GM21423 (cell line): ENCODE results near the gene DCST2.

Experiments used
- ATAC-seq: cut with Tn5 transposase; IDR thresholded peaks from one replicate; pipeline ENCODE4 v1.9.1; 2021; ENCODE audit warnings: mild to moderate bottlenecking, moderate library complexity; ENCODE audit not compliant: unreplicated experiment

The DCST2 gene

DNA sequence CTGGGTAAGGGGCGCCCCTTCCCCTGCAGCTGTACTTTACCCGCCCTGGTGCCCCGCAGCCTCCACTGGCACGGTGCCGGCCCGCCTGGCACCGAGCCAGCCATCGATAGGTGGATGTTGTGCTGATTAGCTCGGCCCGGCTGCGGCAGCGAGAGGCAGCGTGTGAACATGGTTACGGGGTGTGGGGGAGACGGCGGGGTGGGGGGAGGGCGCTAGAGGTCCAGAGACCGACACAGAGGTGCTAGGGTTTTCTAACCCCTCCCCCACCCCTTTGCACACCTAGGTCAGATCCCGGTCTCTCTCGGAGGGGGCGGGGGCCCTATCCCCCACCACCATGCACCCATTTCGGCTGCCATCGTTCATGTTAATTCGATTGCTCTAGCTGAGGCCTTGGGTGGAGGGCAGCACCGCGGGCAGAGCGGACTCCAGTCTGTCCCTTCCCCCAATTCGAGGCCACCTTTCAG lies 36.6 kb upstream of the DCST2 start:
- ATAC-seq = no peak

DNA sequence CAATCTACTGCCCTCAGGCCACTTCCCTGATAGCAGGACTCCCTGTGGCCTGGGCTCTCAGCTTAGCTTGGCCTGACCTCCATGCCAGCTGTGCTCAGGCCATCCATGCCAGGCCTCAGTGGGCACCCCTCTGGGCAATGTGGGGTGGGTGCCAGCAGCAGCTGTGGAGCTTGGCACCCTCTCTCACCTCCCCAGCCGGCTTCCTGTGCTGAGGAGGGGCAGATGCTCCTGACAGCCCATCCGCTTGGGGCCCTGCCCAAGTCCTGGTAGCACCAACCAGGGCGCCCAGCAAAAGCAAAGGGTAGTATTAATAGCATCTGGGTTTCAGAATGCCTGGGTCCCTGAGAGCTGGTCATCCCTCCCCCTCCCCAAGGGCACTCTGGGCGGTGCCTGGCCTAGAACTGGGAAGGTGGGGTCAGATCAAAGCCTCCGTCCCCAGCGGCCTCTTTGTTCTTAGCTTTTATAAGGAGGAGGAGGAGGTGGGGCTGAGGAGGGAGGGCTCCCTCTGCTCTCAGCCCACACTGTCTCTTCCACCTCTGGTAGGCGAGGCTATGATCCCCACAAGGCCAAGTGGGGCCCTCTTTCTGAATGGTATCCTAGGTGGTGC lies 36.1 kb upstream of the DCST2 start:
- no peak for ATAC-seq

- no peak for ATAC-seq
These were observed 35.0 kb upstream of the DCST2 start for GRCh38 chr1:155068599-155068998.

GRCh38 chr1:155066777-155067176 lies 33.2 kb upstream of the DCST2 start:
- no peak for ATAC-seq

DNA sequence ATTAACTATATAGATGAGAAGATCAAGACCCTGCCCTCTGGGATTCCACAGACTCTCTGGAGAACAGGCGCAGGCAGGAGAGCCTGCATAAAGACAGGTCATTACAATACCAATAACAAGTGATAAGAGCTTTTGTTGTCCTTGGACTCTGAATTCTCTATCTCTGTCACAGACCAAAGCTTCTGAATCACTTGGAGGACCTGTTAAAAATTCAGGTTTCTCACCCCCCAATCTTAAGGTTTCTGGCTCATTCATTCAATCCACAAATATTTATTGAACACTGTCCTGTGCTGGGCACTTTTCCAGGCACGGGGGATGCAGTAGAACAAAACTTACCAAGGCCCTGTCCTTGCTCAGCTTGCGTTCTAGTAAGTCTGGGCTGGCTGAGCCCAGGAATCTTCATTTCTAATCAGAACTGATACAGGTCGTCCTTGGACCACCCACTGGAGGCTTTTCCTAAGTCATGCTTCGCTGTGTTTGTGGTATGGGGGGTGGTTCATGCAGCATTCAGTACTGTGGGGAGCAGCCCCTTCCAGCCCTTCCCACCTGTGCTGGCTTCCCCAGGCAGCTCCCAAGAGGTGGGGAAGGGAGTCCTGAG lies 31.4 kb upstream of the DCST2 start:
- ATAC-seq = no peak

GRCh38 chr1:155064111-155064831 lies 30.7 kb upstream of the DCST2 start:
- no peak for ATAC-seq

GRCh38 chr1:155063550-155064110 lies 30.0 kb upstream of the DCST2 start, which contains the start of gene EFNA4:
TSS of gene EFNA4 (plus strand) at chr1:155063740. CDS start at chr1:155063824, 84 bp downstream.
- ATAC-seq = peak; percentile 62

- ATAC-seq = no peak
These were observed 29.3 kb upstream of the DCST2 start for GRCh38 chr1:155062702-155063411.

- ATAC-seq = no peak
These were observed 28.6 kb upstream of the DCST2 start for GRCh38 chr1:155062151-155062686.

GRCh38 chr1:155061381-155062150 lies 28.0 kb upstream of the DCST2 start:
- peak; percentile 46 for ATAC-seq

GRCh38 chr1:155060736-155061135 lies 27.2 kb upstream of the DCST2 start:
- no peak for ATAC-seq

DNA sequence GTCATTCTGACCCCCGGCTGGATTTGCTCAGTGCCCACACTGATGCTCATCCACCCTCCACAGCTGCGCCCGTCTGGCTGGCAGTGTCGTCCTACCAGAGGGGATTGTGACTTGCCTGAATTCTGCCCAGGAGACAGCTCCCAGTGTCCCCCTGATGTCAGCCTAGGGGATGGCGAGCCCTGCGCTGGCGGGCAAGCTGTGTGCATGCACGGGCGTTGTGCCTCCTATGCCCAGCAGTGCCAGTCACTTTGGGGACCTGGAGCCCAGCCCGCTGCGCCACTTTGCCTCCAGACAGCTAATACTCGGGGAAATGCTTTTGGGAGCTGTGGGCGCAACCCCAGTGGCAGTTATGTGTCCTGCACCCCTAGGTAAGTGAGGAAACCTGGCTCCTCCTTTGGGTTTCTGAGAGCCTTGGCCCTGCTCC lies 24.2 kb upstream of the DCST2 start:
- no peak for ATAC-seq

DNA sequence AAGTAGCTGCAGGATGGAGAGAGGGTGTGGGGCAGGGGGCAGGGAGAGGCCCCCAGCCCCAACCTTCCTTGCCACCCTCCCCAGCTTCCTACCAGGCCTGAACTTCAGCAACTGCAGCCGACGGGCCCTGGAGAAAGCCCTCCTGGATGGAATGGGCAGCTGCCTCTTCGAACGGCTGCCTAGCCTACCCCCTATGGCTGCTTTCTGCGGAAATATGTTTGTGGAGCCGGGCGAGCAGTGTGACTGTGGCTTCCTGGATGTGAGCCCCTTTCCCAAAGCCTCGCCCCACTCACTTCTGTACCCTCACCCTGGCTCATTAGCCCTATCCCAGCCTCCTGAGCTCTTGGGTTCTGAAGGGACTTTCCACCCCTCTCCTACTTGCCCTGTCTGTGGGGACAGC lies 23.5 kb upstream of the DCST2 start:
- ATAC-seq = no peak

- no peak for ATAC-seq
These were observed 20.0 kb upstream of the DCST2 start for GRCh38 chr1:155053531-155054105.

- no peak for ATAC-seq
These were observed 19.1 kb upstream of the DCST2 start for GRCh38 chr1:155052439-155053395.

- no peak for ATAC-seq
These were observed 18.3 kb upstream of the DCST2 start for GRCh38 chr1:155051777-155052398.

GRCh38 chr1:155051342-155051776 lies 17.8 kb upstream of the DCST2 start:
- ATAC-seq = no peak
